ENCODE measurements around the gene KCNT1. TPM values are rescaled to one million over a fixed set of nuclear protein-coding genes. Genes with fewer than 3 reads are reported as not detected.

Gene KCNT1
- total RNA-seq, 1 donor from 2014 or later = not detected

- H3K27ac ChIP-seq = no peak overlapping the region
- no peaks in the 10 kb centered on the region for H3K36me3 ChIP-seq
- DNase-seq (ENCODE audit: extremely low spot score in 2 of 2) = no peak
- H3K27me3 ChIP-seq = no peaks in the 10 kb centered on the region
- no peak overlapping the region for H3K4me3 ChIP-seq
- H3K9me3 ChIP-seq = no peaks in the 10 kb centered on the region
- H3K4me1 ChIP-seq = no peaks in the 10 kb centered on the region
- TF ChIP-seq POLR2A (IDR thresholded peaks at IDR 0.05) (no peak), CTCF (IDR thresholded peaks at IDR 0.05) (no peak), POLR2AphosphoS5 (IDR thresholded peaks at IDR 0.05; ENCODE audit: insufficient read depth in 1 of 2, low read depth in 1 of 2) (no peak)
- intact Hi-C loops (cut with DNase I) = no loop called here
Measured at GRCh38 chr9:135790356-135790755, 88.4 kb downstream of the KCNT1 start.

- TF ChIP-seq POLR2AphosphoS5 (IDR thresholded peaks at IDR 0.05; ENCODE audit: insufficient read depth in 1 of 2, low read depth in 1 of 2) = no peak
- no peak for TF ChIP-seq CTCF (IDR thresholded peaks at IDR 0.05)
- TF ChIP-seq POLR2A (IDR thresholded peaks at IDR 0.05) = no peak
- Histone ChIP-seq H3K36me3 (no peaks in the 10 kb centered on the region), H3K27ac (no peak overlapping the region), H3K27me3 (no peaks in the 10 kb centered on the region), H3K9me3 (no peaks in the 10 kb centered on the region), H3K4me1 (no peaks in the 10 kb centered on the region), H3K4me3 (no peak overlapping the region)
- intact Hi-C loops (cut with DNase I) = no loop called here
- no peak for DNase-seq (ENCODE audit: extremely low spot score in 2 of 2)
Measured at GRCh38 chr9:135790850-135791249, 88.9 kb downstream of the KCNT1 start.

GRCh38 chr9:135791431-135792267 lies 89.7 kb downstream of the KCNT1 start:
- no peaks in the 10 kb centered on the region for H3K4me1 ChIP-seq
- intact Hi-C loops (cut with DNase I) = no loop called here
- no peak for TF ChIP-seq CTCF (IDR thresholded peaks at IDR 0.05)
- TF ChIP-seq POLR2AphosphoS5 (IDR thresholded peaks at IDR 0.05; ENCODE audit: insufficient read depth in 1 of 2, low read depth in 1 of 2) = no peak
- TF ChIP-seq POLR2A (IDR thresholded peaks at IDR 0.05) = no peak

GRCh38 chr9:135792268-135793128 lies 90.5 kb downstream of the KCNT1 start:
- Histone ChIP-seq H3K27ac (no peak overlapping the region), H3K4me1 (peaks cover 4% of the 10 kb centered on the region), H3K4me3 (no peak overlapping the region), H3K9me3 (no peaks in the 10 kb centered on the region), H3K27me3 (no peaks in the 10 kb centered on the region), H3K36me3 (no peaks in the 10 kb centered on the region)
- DNase-seq (ENCODE audit: extremely low spot score in 2 of 2) = no peak
- intact Hi-C loops (cut with DNase I) = no loop called here
- TF ChIP-seq POLR2A (IDR thresholded peaks at IDR 0.05) = no peak
- TF ChIP-seq POLR2AphosphoS5 (IDR thresholded peaks at IDR 0.05; ENCODE audit: insufficient read depth in 1 of 2, low read depth in 1 of 2) = no peak
- no peak for TF ChIP-seq CTCF (IDR thresholded peaks at IDR 0.05)

More at GRCh38 chr9:135791431-135792267, 89.7 kb downstream of the KCNT1 start:
- no peak overlapping the region for H3K4me3 ChIP-seq
- DNase-seq (ENCODE audit: extremely low spot score in 2 of 2) = no peak
- no peaks in the 10 kb centered on the region for H3K36me3 ChIP-seq
- H3K27me3 ChIP-seq = no peaks in the 10 kb centered on the region
- H3K27ac ChIP-seq = no peak overlapping the region
- H3K9me3 ChIP-seq = no peaks in the 10 kb centered on the region

All from vagina (tissue), 2 donors.